HepG2 (cell line): ENCODE data around the gene CDH23. TPM values are rescaled to one million over a fixed set of nuclear protein-coding genes. Genes with fewer than 3 reads are reported as not detected.

Experiments
- ATAC-seq: fragments of 200-7000 bp; cut with Tn5 transposase; 3 replicates; pipeline ENCODE4 v1.9.1; 2020; ENCODE audit warnings: mild to moderate bottlenecking, moderate library complexity
- BruUV-seq: library from RNA; stranded (reverse); fragments of 400-500 nt; replicated peaks from 2 replicates; lab custom pipeline; 2021; lab: Mats Ljungman, UMichigan
- CTCF ChIA-PET: fragments of 300-600 bp; formaldehyde crosslinking; extraction: SDS; loops from one replicate; lab custom pipeline; 2021; ENCODE audit warnings: low total read pairs, inconsistent platforms, low intra/inter-chr PET ratio; lab: Yijun Ruan, JAX
- POLR2A ChIA-PET: fragments of 350-600 bp; sonication (Branson Sonifier 250); formaldehyde crosslinking; loops from one replicate; lab custom pipeline; 2020; ENCODE audit warnings: antibody characterized with exemption, inconsistent platforms; lab: Yijun Ruan, JAX
- DNase-seq: peaks from one replicate; pipeline ENCODE4 v3.0.0-alpha.2; 2015; ENCODE audit warnings: low spot score
- FAIRE-seq: peaks from 3 replicates; lab custom pipeline; 2011; peaks lifted over from hg19 to GRCh38; lab: Jason Lieb, UNC
- H2AFZ ChIP-seq: one replicate; pipeline ENCODE4 v1.6.1; 2011; ENCODE audit warnings: low read length, inconsistent platforms
- H3K27ac ChIP-seq: fragments of 300-600 bp; 3 replicates; pipeline ENCODE4 v1.8.0; 2011; ENCODE audit warnings: mixed run types, mild to moderate bottlenecking, mixed read lengths, low read length, inconsistent platforms; ENCODE audit not compliant: insufficient read depth; ENCODE audit errors: extremely low read length
- H3K27me3 ChIP-seq, 2 experiments: fragments of 200-600 bp in 1 of 2; 2 replicates in 1 of 2; 3 replicates in 1 of 2; pipeline versions ENCODE4 v1.6.0 to v1.8.0; 2011; ENCODE audit warnings: low read length in 2 of 2, mild to moderate bottlenecking in 2 of 2, moderate library complexity in 2 of 2, inconsistent platforms in 1 of 2; ENCODE audit not compliant: insufficient read depth in 2 of 2, control insufficient read depth in 1 of 2
- H3K36me3 ChIP-seq, 2 experiments: fragments of 200-600 bp in 1 of 2; replicated peaks in 1 of 2; 2 replicates in 1 of 2; 3 replicates in 1 of 2; pipeline versions ENCODE4 v1.5.1 to v1.8.0; 2011; ENCODE audit warnings: low read length in 2 of 2, inconsistent platforms in 1 of 2; ENCODE audit not compliant: insufficient read depth in 2 of 2, control insufficient read depth in 1 of 2
- H3K4me1 ChIP-seq: 2 replicates; pipeline ENCODE4 v1.5.1; 2012; ENCODE audit warnings: low read length, inconsistent platforms; ENCODE audit not compliant: insufficient read depth
- H3K4me2 ChIP-seq: 2 replicates; pipeline ENCODE4 v1.6.0; 2011; ENCODE audit warnings: low read depth, low read length, inconsistent platforms
- H3K4me3 ChIP-seq, 3 experiments: fragments of 200-600 bp in 1 of 3; sonication (generic), shearing (Covaris generic) in 1 of 3; replicated peaks in 1 of 3; 2 replicates each; pipeline ENCODE4 v1.5.1; 2011 to 2016; ENCODE audit warnings: low read length in 3 of 3, inconsistent platforms in 2 of 3, low read depth in 2 of 3, mild to moderate bottlenecking in 2 of 3, control low read depth in 1 of 3, mixed read lengths in 1 of 3; ENCODE audit not compliant: insufficient read depth in 1 of 3
- H3K79me2 ChIP-seq: one replicate; pipeline ENCODE4 v1.6.1; 2011; ENCODE audit warnings: low read length, inconsistent platforms; ENCODE audit not compliant: insufficient read depth
- H3K9ac ChIP-seq: 2 replicates; pipeline ENCODE4 v1.6.0; 2011; ENCODE audit warnings: mild to moderate bottlenecking, low read depth, low read length, inconsistent platforms; ENCODE audit not compliant: insufficient read depth
- H3K9me3 ChIP-seq: 2 replicates; pipeline ENCODE4 v1.5.1; 2012; ENCODE audit warnings: mild to moderate bottlenecking, low read length
- H4K20me1 ChIP-seq: 2 replicates; pipeline ENCODE4 v1.6.0; 2011; ENCODE audit warnings: inconsistent platforms, mild to moderate bottlenecking, low read length, moderate library complexity; ENCODE audit not compliant: insufficient read depth
- BCL6 ChIP-seq: IDR thresholded peaks from 2 replicates; pipeline ENCODE4 v1.6.1; 2016; ENCODE audit warnings: missing genetic modification reagents, missing compliant biosample characterization
- CEBPB ChIP-seq: IDR thresholded peaks from 2 replicates; pipeline ENCODE4 v1.6.1; 2011; ENCODE audit warnings: low read depth, low read length, improper control_type of control experiment, borderline replicate concordance
- CEBPG ChIP-seq: IDR thresholded peaks from 2 replicates; pipeline ENCODE4 v1.6.1; 2016
- GATAD1 ChIP-seq: IDR thresholded peaks from 2 replicates; pipeline ENCODE4 v1.6.1; 2016; ENCODE audit warnings: missing genetic modification reagents, missing compliant biosample characterization
- SATB2 ChIP-seq: sonication (generic); formaldehyde crosslinking; IDR thresholded peaks from 2 replicates; pipeline ENCODE4 v1.5.0; 2020; ENCODE audit warnings: missing genetic modification reagents
- TMF1 ChIP-seq: sonication (generic); formaldehyde crosslinking; IDR thresholded peaks from 2 replicates; pipeline ENCODE4 v1.8.1; 2022; ENCODE audit warnings: low read depth, missing genetic modification reagents
- TOE1 ChIP-seq: sonication (generic); formaldehyde crosslinking; IDR thresholded peaks from 2 replicates; pipeline ENCODE4 v1.4.0; 2020; ENCODE audit warnings: mild to moderate bottlenecking, missing genetic modification reagents
- XRCC5 ChIP-seq: fragments of 200-400 bp; formaldehyde crosslinking; optimal IDR thresholded peaks from 2 replicates; pipeline ENCODE3; 2017; ENCODE audit warnings: mild to moderate bottlenecking, low read length
- ZNF629 ChIP-seq: sonication (generic); formaldehyde crosslinking; conservative IDR thresholded peaks from 2 replicates; pipeline ENCODE4 v1.5.0; 2020; ENCODE audit warnings: missing genetic modification reagents
- WGBS: methylation state at CpG from one replicate; pipeline ENCODE4 v1.1.6; 2017; ENCODE audit warnings: low lambda C conversion rate; 5-methylcytosine and 5-hydroxymethylcytosine counted together
- in situ Hi-C: cut with HindIII; loops from 2 replicates; pipeline ENCODE4 v1.10.0; 2017; ENCODE audit warnings: low pct_unique_long_range_greater_than_20kb; ENCODE audit not compliant: extremely low pct_ligation_motif_present
- intact Hi-C: fragments of 100-400 bp; cut with micrococcal nuclease; formaldehyde crosslinking; loops from one replicate; pipeline ENCODE4 v1.10.0; 2022; ENCODE audit not compliant: unreplicated experiment
- polyA plus RNA-seq, 8 experiments: library from polyadenylated mRNA; depleted of rRNA in 3 of 8; stranded (reverse) in 7 of 8; unstranded in 1 of 8; fragments of >200 nt; fragmentation: Illumina TruSeq in 4 of 8; extraction: Trizol in 4 of 8; gene quantifications; 2 replicates each; pipeline versions ENCODE4 v1.2.1 to v1.2.3, GENCODE V29; 2011 to 2016; ENCODE audit warnings: low read depth in 4 of 8, missing spikeins in 1 of 8, mixed read lengths in 1 of 8; ENCODE audit not compliant: insufficient read depth in 1 of 8
- total RNA-seq, 5 experiments: library from RNA; depleted of rRNA; stranded (reverse); fragments of >200 nt; fragmentation: Illumina TruSeq; extraction: Trizol; gene quantifications; 2 replicates each; pipeline ENCODE4 v1.2.3, GENCODE V29; 2016; ENCODE audit warnings: low read depth in 1 of 5
- TF ChIP-seq, protein P1 (sequence below): sonication (generic); formaldehyde crosslinking; IDR thresholded peaks from 2 replicates; pipeline ENCODE4 v1.5.0; 2020; ENCODE audit warnings: missing genetic modification reagents
- TF ChIP-seq, protein P2 (sequence below): sonication (generic); formaldehyde crosslinking; IDR thresholded peaks from 2 replicates; pipeline ENCODE4; 2020; ENCODE audit warnings: missing genetic modification reagents, mild to moderate bottlenecking, borderline replicate concordance

Gene CDH23
- total and polyA plus RNA-seq, 2 of the 13 experiments (the other 11 are each of a cell fraction or from before 2014, with no cell fraction given): 0.13 TPM; not detected in 1

GRCh38 chr10:71754562-71754961 is 357.8 kb downstream of the CDH23 start:
- no peaks in the 10 kb centered on the region for H3K79me2 ChIP-seq
- no peaks in the 10 kb centered on the region for H3K9me3 ChIP-seq
- no peak overlapping the region for H3K27ac ChIP-seq
- peaks cover 64% of the 10 kb centered on the region for H3K4me1 ChIP-seq
- no peak for FAIRE-seq
- no peaks in the 10 kb centered on the region for H3K36me3 ChIP-seq
- H3K4me2 ChIP-seq: no peak overlapping the region
- ChIA-PET POLR2A (no interaction called here), CTCF (no interaction called here)
- H4K20me1 ChIP-seq: no peaks in the 10 kb centered on the region
- no peak overlapping the region for H3K4me3 ChIP-seq
- DNase-seq: no peak
- intact Hi-C loops: no loop called here
- BruUV-seq: no TSS peak
- 56% methylated on average over 3 of the region's 3 CpGs for WGBS
- in situ Hi-C loops: no loop called here
- H3K27me3 ChIP-seq: peaks cover 3 to 33% of the 10 kb centered on the region in 2 experiments; a peak in 3 of 5 replicates
- ATAC-seq: no peak
- H2AFZ ChIP-seq: no peak overlapping the region
- TF ChIP-seq XRCC5 (no peak), TOE1 (CRISPR knock-in tag) (no peak), BCL6 (CRISPR knock-in tag) (0 out of 2 replicates have a peak, but pooled peaks have one; percentile 15), CEBPB (peak; percentile 69), GATAD1 (CRISPR knock-in tag) (no peak), CEBPG (CRISPR knock-in tag) (peak; percentile 44; the same call in 1 of the 2 replicates), ZNF629 (CRISPR knock-in tag) (peak; percentile 68)
- TF ChIP-seq, protein P1, sequence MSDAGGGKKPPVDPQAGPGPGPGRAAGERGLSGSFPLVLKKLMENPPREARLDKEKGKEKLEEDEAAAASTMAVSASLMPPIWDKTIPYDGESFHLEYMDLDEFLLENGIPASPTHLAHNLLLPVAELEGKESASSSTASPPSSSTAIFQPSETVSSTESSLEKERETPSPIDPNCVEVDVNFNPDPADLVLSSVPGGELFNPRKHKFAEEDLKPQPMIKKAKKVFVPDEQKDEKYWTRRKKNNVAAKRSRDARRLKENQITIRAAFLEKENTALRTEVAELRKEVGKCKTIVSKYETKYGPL (CRISPR knock-in tag): peak; percentile 79; the same call in 1 of the 2 replicates
- no peak overlapping the region for H3K9ac ChIP-seq

- DNase-seq: no peak
- Histone ChIP-seq H2AFZ (no peak overlapping the region), H3K9ac (no peak overlapping the region), H3K36me3 (no peaks in the 10 kb centered on the region), H3K27ac (no peak overlapping the region), H3K4me1 (peaks cover 64% of the 10 kb centered on the region), H4K20me1 (no peaks in the 10 kb centered on the region), H3K79me2 (no peaks in the 10 kb centered on the region), H3K4me3 (no peak overlapping the region), H3K27me3 (peaks cover 3 to 33% of the 10 kb centered on the region in 2 experiments; a peak in 3 of 5 replicates), H3K4me2 (no peak overlapping the region), H3K9me3 (no peaks in the 10 kb centered on the region)
- no peak for FAIRE-seq
- ATAC-seq: no peak
- WGBS: 26% methylated on average over 8 of the region's 16 CpGs
- ChIA-PET CTCF (no interaction called here), POLR2A (no interaction called here)
- TF ChIP-seq, protein P2, sequence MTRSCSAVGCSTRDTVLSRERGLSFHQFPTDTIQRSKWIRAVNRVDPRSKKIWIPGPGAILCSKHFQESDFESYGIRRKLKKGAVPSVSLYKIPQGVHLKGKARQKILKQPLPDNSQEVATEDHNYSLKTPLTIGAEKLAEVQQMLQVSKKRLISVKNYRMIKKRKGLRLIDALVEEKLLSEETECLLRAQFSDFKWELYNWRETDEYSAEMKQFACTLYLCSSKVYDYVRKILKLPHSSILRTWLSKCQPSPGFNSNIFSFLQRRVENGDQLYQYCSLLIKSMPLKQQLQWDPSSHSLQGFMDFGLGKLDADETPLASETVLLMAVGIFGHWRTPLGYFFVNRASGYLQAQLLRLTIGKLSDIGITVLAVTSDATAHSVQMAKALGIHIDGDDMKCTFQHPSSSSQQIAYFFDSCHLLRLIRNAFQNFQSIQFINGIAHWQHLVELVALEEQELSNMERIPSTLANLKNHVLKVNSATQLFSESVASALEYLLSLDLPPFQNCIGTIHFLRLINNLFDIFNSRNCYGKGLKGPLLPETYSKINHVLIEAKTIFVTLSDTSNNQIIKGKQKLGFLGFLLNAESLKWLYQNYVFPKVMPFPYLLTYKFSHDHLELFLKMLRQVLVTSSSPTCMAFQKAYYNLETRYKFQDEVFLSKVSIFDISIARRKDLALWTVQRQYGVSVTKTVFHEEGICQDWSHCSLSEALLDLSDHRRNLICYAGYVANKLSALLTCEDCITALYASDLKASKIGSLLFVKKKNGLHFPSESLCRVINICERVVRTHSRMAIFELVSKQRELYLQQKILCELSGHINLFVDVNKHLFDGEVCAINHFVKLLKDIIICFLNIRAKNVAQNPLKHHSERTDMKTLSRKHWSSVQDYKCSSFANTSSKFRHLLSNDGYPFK: peak; percentile 23; the same call in 1 of the 2 replicates
- TF ChIP-seq SATB2 (CRISPR knock-in tag) (no peak), TMF1 (no peak)
- intact Hi-C loops: no loop called here
- in situ Hi-C loops: no loop called here
- no TSS peak for BruUV-seq
Observed at GRCh38 chr10:71755179-71755879, 358.6 kb downstream of the CDH23 start.
